NCI-H82 treated with DMSO at 0.1 percent for 48 hours (cell line): ENCODE results near the gene FSD2.
A peak's percentile ranks its signal among the peaks of the same experiment; 100 is the strongest.
"Not testable (repeated sequence)": the region's sequence is repeated elsewhere in the genome, so short reads cannot be mapped to it uniquely, and the experiment has no call there.

ENCODE experiments used
- DNase-seq: peaks from one replicate; lab custom pipeline; 2025; ENCODE audit not compliant: unreplicated experiment; lab: John Stamatoyannopoulos, UW

Gene FSD2

GRCh38 chr15:82748315-82748714 lies 57.6 kb downstream of the FSD2 start:
- no peak for DNase-seq

- DNase-seq: no peak
These were observed 62.1 kb downstream of the FSD2 start for GRCh38 chr15:82743810-82744209.

GRCh38 chr15:82742134-82742533 lies 63.7 kb downstream of the FSD2 start:
- DNase-seq: no peak

- DNase-seq: no peak
These were observed 66.8 kb downstream of the FSD2 start for GRCh38 chr15:82739086-82739485.

GRCh38 chr15:82737975-82738374 lies 67.9 kb downstream of the FSD2 start:
- no peak for DNase-seq

- DNase-seq: no peak
These were observed 74.3 kb downstream of the FSD2 start for GRCh38 chr15:82731527-82731926.

GRCh38 chr15:82730022-82730530 lies 75.8 kb downstream of the FSD2 start:
- no peak for DNase-seq

- DNase-seq: no peak
These were observed 79.1 kb downstream of the FSD2 start for GRCh38 chr15:82726816-82727215.

- no peak for DNase-seq
These were observed 90.9 kb downstream of the FSD2 start for GRCh38 chr15:82715003-82715402.

GRCh38 chr15:82714016-82714415 lies 91.9 kb downstream of the FSD2 start:
- no peak for DNase-seq

GRCh38 chr15:82712036-82712435 lies 93.8 kb downstream of the FSD2 start:
- DNase-seq: no peak

- DNase-seq: no peak
These were observed 94.9 kb downstream of the FSD2 start for GRCh38 chr15:82710926-82711490.

GRCh38 chr15:82710208-82710555 lies 95.7 kb downstream of the FSD2 start:
- DNase-seq: no peak

GRCh38 chr15:82709421-82710207 lies 96.3 kb downstream of the FSD2 start, which contains the start of gene AP3B2:
Gene AP3B2 (minus strand): TSS chr15:82709875. CDS start chr15:82709706, 169 bp downstream.
- DNase-seq: peak; percentile 80

GRCh38 chr15:82709081-82709420 lies 96.8 kb downstream of the FSD2 start:
- no peak for DNase-seq

GRCh38 chr15:82705856-82706255 lies 100.0 kb downstream of the FSD2 start:
- not testable (repeated sequence) for DNase-seq
